ENCODE results near the gene POLR3B. TPM values are rescaled to one million over a fixed set of nuclear protein-coding genes. Genes with fewer than 3 reads are reported as not detected.

POLR3B gene
- total RNA-seq, 2 experiments from 2014 or later, result 2.5 to 2.6 TPM

DNA sequence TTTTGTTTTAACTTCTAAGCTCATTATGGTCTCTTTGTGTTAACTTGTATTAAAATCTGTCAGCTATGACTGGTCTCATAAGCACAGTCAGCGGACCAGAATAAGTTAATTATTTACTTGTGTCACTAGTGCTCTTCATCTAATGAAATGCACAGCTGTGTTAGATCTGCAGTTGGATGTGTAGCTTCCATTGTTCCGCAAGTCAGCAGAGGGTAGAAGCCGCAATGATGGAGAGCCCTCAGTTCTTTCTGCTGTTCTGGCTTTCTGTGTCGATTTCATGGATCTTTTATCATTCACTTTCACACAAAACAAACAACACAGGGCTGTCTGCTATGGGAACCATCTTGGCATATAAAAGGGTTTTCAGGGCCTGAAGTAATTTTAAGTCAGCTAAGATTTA lies 136.0 kb downstream of the POLR3B start:
- POLR2A ChIA-PET, result no interaction called here
- ATAC-seq (ENCODE audit: poor library complexity) (no peak), DNase-seq (no peak)
- Histone ChIP-seq H3K9me3 (ENCODE audit: control insufficient read depth in 1 of 2, insufficient read depth in 1 of 2, low read length in 2 of 2) (no peaks in the 10 kb centered on the region), H3K4me1 (ENCODE audit: insufficient read depth, low read length) (no peaks in the 10 kb centered on the region), H3K36me3 (ENCODE audit: insufficient read depth, low read length) (peaks cover 15% of the 10 kb centered on the region), H3K4me3 (ENCODE audit: low read length) (no peak overlapping the region), H3K27me3 (ENCODE audit: control insufficient read depth in 1 of 2, insufficient read depth in 2 of 2, low read length in 2 of 2) (no peaks in the 10 kb centered on the region), H3K27ac (ENCODE audit: low read depth in 1 of 2, low read length in 2 of 2) (no peak overlapping the region)
- TF ChIP-seq, protein P1, sequence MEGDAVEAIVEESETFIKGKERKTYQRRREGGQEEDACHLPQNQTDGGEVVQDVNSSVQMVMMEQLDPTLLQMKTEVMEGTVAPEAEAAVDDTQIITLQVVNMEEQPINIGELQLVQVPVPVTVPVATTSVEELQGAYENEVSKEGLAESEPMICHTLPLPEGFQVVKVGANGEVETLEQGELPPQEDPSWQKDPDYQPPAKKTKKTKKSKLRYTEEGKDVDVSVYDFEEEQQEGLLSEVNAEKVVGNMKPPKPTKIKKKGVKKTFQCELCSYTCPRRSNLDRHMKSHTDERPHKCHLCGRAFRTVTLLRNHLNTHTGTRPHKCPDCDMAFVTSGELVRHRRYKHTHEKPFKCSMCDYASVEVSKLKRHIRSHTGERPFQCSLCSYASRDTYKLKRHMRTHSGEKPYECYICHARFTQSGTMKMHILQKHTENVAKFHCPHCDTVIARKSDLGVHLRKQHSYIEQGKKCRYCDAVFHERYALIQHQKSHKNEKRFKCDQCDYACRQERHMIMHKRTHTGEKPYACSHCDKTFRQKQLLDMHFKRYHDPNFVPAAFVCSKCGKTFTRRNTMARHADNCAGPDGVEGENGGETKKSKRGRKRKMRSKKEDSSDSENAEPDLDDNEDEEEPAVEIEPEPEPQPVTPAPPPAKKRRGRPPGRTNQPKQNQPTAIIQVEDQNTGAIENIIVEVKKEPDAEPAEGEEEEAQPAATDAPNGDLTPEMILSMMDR (IDR thresholded peaks at IDR 0.05), result no peak
- Mint-ChIP-seq H3K27me3 (no peaks in the 10 kb centered on the region), H3K4me3 (no peak overlapping the region), H3K36me3 (ENCODE audit: low read depth) (peaks cover 28% of the 10 kb centered on the region), H3K9me3 (no peaks in the 10 kb centered on the region), H3K4me1 (ENCODE audit: low read depth) (no peaks in the 10 kb centered on the region), H3K27ac (no peak overlapping the region)
- intact Hi-C loops (cut with DNase I, micrococcal nuclease), result no loop called here
- CTCF ChIA-PET, result no interaction called here

DNA sequence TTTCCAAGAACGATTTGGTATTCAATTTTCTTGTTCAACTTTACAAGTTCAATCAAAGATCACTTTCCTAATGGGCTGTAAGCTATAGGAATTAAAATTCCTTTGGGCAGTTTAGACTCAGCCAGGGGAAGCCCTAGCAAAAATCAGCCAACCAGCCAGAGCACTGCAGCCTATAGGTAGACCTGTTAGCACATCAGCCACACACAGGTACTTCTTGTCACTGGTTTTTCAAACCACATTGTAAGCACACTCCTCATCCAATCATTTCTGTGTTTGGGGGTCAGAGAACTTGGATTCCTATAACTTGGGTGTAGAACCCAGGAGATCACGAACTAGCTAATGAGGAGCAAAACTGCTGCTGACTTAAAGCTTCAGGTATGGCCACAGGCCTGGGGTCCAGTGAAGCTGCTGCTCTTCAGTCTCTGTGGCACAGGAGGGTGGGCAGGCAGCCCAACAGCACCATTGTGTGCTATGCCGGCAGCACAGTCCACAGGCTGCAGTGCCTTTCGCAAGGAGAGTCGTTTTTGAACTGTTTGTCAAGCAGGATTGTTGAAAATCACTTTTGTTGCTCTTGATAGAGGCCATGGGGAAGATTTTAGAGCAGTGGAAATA lies 137.9 kb downstream of the POLR3B start:
- Mint-ChIP-seq H3K27me3 (no peaks in the 10 kb centered on the region), H3K36me3 (ENCODE audit: low read depth) (peaks cover 43% of the 10 kb centered on the region), H3K27ac (no peak overlapping the region), H3K4me1 (ENCODE audit: low read depth) (peaks cover 7% of the 10 kb centered on the region), H3K9me3 (no peaks in the 10 kb centered on the region), H3K4me3 (no peak overlapping the region)
- no peaks in the 10 kb centered on the region for H3K4me1 ChIP-seq (ENCODE audit: insufficient read depth, low read length)
- H3K9me3 ChIP-seq (ENCODE audit: control insufficient read depth in 1 of 2, insufficient read depth in 1 of 2, low read length in 2 of 2), result no peaks in the 10 kb centered on the region
- intact Hi-C loops (cut with DNase I, micrococcal nuclease), result no loop called here
- no peak overlapping the region for H3K4me3 ChIP-seq (ENCODE audit: low read length)
- peaks cover 27% of the 10 kb centered on the region for H3K36me3 ChIP-seq (ENCODE audit: insufficient read depth, low read length)
- H3K27me3 ChIP-seq (ENCODE audit: control insufficient read depth in 1 of 2, insufficient read depth in 2 of 2, low read length in 2 of 2), result no peaks in the 10 kb centered on the region
- no peak for DNase-seq
- CTCF ChIA-PET, result no interaction called here
- TF ChIP-seq, protein P1 (IDR thresholded peaks at IDR 0.05), result no peak
- no peak overlapping the region for H3K27ac ChIP-seq (ENCODE audit: low read depth in 1 of 2, low read length in 2 of 2)
- POLR2A ChIA-PET, result no interaction called here
- ATAC-seq (ENCODE audit: poor library complexity), result no peak

DNA sequence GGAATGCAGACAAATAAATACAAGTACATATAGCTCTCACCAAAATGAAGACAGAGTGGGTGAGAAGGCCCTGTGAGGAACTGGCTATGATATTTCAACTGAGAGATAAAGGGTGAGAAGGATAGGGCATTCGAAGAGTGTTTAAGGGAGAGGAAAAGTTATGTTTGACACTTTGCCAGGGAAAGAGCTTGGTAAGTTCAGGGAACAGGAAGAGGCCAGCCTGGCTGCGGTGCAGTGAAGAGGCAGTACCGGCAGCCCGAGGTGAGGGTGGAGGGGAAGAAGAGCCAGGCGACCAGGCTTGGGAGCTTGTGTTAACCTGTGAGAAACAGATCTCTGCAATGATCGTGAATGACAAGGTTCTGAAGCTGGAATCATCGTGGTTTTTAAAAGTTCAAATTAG lies 140.5 kb downstream of the POLR3B start:
- Histone ChIP-seq H3K4me1 (ENCODE audit: insufficient read depth, low read length) (no peaks in the 10 kb centered on the region), H3K9me3 (ENCODE audit: control insufficient read depth in 1 of 2, insufficient read depth in 1 of 2, low read length in 2 of 2) (no peaks in the 10 kb centered on the region), H3K27ac (ENCODE audit: low read depth in 1 of 2, low read length in 2 of 2) (no peak overlapping the region), H3K36me3 (ENCODE audit: insufficient read depth, low read length) (peaks cover 47% of the 10 kb centered on the region), H3K4me3 (ENCODE audit: low read length) (no peak overlapping the region), H3K27me3 (ENCODE audit: control insufficient read depth in 1 of 2, insufficient read depth in 2 of 2, low read length in 2 of 2) (no peaks in the 10 kb centered on the region)
- peaks cover 67% of the 10 kb centered on the region for H3K36me3 Mint-ChIP-seq (ENCODE audit: low read depth)
- POLR2A ChIA-PET, result no interaction called here
- DNase-seq, result no peak
- TF ChIP-seq, protein P1 (IDR thresholded peaks at IDR 0.05), result no peak
- H3K4me3 Mint-ChIP-seq, result no peak overlapping the region
- H3K27ac Mint-ChIP-seq, result no peak overlapping the region
- no peak for ATAC-seq (ENCODE audit: poor library complexity)
- intact Hi-C loops (cut with DNase I, micrococcal nuclease), result no loop called here
- peaks cover 7% of the 10 kb centered on the region for H3K4me1 Mint-ChIP-seq (ENCODE audit: low read depth)
- CTCF ChIA-PET, result no interaction called here
- no peaks in the 10 kb centered on the region for H3K27me3 Mint-ChIP-seq
- no peaks in the 10 kb centered on the region for H3K9me3 Mint-ChIP-seq
